GM18951 (cell line): ENCODE measurements around the gene MORN1.
A peak's percentile ranks its signal among the peaks of the same experiment; 100 is the strongest.
"Not testable (repeated sequence)": the region's sequence is repeated elsewhere in the genome, so short reads cannot be mapped to it uniquely, and the experiment has no call there.

ENCODE experiments used
- POLR2A ChIP-seq: IDR thresholded peaks from 4 replicates; pipeline ENCODE4 v1.6.1; 2011; ENCODE audit warnings: mild to moderate bottlenecking; ENCODE audit not compliant: insufficient read length, insufficient read depth; ENCODE audit errors: extremely low read depth
- in situ Hi-C: fragments of 300-500 bp; cut with MboI; formaldehyde crosslinking; loops from one replicate; pipeline ENCODE4 v1.12.0; 2022; ENCODE audit warnings: low sequenced_read_pairs, mixed read lengths, inconsistent platforms; ENCODE audit not compliant: unreplicated experiment

The MORN1 gene

DNA sequence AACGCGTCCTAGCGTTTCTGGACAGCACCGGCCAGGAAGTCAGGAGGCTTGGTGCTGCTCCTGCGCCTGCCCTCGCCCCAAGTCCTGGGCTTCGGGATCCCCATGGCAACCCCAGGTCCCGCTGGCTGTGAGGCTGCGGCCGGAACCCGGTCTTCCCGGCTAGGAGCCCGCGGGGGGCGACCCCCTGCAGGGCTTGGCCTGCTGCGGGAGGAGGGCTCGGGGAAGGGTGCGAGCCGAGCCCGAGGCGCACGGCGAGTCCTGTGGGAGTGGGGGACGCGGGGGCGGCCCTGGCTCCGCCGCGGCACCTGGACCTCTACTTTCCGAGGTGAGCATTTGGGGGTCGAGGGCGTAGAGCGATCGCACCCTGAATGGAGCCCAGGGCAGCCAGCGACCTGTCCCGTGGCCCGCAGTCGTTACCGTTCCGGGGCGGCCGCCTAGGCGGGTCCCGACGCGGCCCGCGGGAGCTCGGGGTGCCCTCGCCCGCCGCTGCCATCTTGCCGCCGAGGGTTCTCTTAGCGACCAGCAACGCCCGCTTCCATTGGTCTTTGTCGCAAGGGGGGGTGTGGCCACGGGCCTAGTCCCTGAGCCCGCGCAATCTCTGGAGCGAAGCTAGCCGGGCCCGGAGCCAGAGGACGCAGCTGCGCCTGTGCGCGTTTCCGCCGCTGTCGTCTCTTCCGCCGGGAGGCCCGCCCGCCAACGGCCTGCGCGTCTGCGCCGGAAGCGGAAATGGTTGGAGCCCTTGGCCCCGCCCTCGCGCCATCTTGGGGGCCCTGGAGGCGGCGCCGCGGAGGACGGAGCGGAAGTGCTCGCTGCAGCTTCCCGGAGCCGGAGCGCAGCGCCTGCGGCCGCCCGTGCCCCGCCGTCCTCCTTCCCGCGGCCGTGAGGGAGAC is at the start of gene MORN1, which contains the start of gene RER1:
TSS of gene MORN1 (minus strand) at position 514 of the 890 bp plus-strand sequence. CDS start at position 493, 21 bp downstream.
TSS of gene RER1 (plus strand) at position 801 of the 890 bp plus-strand sequence. CDS start 3,950 bp downstream, outside the sequence.
- TF ChIP-seq POLR2A = peak; percentile 93
- in situ Hi-C loops = no loop called here

DNA sequence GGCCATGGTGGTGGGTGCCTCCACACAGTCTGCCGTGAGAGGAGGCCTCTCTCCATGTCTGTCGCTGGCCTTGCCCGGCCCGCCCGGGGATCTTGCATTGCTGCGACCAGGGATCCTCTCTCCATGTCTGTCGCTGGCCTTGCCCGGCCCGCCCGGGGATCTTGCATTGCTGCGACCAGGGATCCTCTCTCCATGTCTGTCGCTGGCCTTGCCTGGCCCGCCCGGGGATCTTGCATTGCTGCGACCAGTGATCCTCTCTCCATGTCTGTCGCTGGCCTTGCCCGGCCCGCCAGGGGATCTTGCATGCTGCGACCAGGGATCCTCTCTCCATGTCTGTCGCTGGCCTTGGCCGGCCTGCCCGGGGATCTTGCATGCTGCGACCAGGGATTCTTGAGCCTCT is 49.0 kb upstream of the MORN1 start:
- in situ Hi-C loops = not testable (repeated sequence)

DNA sequence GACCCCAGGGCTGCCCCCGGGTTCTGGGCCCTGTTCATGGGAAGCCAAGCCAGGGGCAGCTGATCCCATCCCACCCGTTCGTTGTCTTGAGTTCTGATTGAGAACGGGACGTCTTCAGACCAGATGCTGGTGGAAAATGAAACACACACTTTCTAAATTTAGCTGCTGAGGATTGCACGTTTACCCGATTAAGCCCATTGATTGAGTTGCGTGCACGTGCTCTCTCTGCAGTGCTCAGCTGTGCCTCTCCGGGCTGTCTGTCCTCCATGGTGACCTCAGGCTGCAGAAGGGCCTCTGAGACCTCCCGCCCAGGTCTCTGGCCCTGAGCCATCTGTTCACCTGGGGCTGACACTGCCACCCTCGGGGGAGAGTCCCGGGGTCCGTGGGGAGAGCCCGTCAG is 48.0 kb upstream of the MORN1 start:
- TF ChIP-seq POLR2A = no peak
- in situ Hi-C loops = no loop called here

DNA sequence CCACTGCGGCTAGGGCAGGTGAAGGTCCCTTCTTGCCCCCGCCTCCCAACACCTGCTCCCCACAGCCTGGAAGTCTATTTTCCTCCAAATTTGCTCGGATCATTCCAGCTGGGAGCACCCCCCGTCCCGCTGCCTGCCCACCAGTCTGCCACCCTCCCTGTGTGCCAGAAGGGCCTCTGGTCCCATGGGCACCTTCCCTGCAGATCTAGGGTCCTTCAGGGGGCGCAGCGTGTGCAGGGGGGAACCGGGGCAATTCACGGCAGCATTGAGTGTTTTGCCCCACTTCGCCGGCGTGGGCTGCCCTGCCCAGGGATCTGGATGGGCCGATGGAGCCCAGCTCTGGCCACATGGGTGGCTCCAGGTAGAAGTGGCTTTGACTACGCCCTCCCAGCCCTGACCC is 47.3 kb upstream of the MORN1 start:
- in situ Hi-C loops = no loop called here
- no peak for TF ChIP-seq POLR2A

DNA sequence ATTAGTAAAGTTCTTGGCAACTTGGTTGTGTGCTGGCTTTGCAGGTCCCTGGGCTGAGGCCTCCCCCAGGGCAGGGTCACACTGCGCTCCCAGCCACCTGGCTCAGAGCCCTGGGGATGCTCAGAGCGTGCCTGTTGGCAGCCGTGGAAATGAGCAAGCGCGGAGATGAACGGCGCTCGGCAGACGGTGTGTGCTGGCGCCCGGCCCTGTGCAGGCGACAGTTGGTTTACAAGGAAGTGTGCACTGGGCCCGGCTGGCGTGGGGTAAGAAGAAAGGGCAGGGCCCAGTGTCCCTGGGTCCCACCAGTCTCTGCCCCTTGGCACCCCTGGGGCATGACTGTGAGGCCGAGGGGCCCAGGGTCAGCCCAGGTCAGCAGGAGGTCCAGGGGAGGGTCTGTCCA is 46.7 kb upstream of the MORN1 start:
- TF ChIP-seq POLR2A = no peak
- in situ Hi-C loops = no loop called here

DNA sequence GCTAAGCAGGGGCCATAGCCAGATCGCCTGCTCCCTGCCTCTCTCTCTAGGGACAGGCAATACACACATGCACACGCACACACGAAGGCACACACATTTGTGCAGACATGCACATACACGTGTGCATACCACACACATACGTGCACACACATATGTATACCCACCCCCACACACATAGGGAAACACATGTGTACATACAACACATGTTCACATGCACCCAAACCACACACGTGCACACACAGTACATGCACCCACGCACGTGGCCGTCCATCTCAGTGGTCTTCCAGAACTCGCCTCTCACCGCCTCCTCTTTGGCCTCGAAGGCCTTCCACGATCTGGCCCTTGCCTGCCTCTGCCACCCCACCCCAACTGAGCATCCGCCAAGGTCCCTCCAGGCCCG is 46.3 kb upstream of the MORN1 start:
- in situ Hi-C loops = no loop called here
- no peak for TF ChIP-seq POLR2A

DNA sequence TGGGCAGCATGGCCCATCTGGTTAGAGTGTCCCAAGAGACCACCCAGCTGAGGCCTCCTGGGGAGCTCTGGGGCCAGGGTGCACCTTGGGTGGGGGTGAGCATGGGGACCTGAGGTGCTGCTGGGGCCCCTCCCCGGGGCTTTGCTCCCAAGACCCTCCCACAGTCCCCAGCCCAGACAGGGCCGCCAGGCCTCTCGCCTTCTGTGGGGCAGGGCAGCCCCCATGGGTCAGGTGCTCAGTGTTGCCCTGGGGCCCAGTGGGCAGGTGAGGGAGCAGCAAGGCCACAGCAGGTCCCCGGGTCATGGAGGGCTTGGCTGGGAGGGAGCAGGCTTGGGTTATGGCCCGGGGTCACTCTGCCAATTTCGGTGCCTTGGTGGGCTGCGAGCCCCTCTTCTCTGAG is 45.5 kb upstream of the MORN1 start:
- in situ Hi-C loops = no loop called here
- TF ChIP-seq POLR2A = no peak

DNA sequence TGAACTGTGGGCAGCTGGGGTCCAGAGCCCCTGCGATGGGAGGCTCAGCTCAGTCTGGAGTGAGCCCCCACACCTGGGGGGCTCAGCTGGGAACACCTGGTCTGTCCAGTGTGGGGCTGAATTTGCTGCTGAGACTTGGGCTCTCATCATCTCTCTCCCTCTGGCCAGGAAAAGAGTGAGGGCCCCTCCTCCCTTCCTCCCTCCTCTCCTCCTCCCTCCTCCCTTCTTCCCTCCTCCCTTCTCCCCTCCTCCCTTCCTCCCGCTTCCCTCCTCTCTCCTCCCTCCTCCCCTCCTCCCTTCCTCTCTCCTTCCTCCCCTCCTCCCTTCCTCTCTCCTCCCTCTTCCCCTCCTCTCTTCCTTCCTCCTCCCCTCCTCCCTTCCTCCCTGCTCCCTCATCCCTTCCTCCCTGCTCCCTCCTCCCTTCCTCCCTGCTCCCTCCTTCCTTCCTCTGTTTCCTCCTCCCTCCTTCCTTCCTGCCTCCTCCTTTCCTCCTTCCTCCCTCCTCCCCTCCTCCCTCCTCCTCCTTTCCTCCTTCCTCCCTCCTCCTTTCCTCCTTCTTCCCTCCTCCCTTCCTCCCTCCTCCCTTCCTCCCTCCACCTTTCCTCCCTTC is 44.5 kb upstream of the MORN1 start:
- TF ChIP-seq POLR2A = no peak
- in situ Hi-C loops = no loop called here

DNA sequence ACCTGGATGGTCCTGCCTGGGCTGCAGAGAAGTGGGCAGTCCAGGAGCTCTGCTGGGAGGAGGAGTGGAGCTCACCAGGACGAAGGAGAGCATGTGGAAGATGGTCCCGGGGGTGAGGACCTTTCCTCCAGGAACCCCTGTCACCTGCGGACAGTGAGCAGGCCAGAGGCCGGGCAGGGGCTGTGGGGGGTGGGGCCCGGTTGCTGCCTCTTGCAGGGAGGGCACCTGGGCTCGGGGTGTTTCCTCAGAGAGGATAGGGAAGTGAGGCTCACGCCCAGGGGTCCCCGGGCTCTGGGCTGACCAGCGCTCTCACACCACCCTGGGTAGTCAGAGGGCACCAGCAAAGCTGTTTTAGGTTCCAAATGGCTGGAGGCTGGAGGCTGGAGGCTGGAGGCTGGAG is 43.7 kb upstream of the MORN1 start:
- TF ChIP-seq POLR2A = no peak
- in situ Hi-C loops = no loop called here

DNA sequence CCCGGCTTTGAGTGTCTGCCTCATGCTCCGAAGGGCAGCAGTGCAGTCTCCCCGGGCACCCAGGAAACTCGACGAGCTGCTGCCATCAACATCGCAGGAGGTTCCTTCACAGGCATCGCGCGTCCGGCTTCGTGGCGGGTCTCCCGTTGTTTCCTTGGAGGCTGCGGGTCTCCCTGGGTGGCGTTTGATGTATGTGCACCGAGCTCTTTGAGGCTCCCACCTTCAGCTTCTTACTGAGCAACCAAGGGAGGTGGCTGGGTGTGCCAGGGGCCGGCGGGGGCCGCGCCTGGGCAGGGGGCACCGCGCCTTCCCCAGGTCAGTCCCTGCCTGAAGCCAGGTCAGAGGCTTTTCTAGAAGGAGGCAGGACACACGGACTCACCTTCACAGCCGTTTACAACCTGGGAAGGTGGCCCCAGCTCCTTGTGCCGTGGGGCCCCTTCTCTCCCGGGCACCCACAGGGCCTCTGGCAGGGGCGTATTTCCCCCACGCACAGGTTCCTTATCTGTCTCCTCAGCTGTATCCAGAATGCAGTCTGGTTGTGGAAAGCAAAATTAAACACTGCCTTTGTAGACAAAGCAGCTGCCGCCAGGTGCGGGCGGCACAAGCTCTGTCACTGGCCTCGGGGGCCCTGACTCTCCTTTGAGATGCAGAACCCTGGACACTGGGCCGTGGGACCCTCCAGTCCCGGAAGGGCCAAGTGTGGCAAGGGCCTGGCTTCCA is 42.7 kb upstream of the MORN1 start:
- TF ChIP-seq POLR2A = no peak
- in situ Hi-C loops = no loop called here

DNA sequence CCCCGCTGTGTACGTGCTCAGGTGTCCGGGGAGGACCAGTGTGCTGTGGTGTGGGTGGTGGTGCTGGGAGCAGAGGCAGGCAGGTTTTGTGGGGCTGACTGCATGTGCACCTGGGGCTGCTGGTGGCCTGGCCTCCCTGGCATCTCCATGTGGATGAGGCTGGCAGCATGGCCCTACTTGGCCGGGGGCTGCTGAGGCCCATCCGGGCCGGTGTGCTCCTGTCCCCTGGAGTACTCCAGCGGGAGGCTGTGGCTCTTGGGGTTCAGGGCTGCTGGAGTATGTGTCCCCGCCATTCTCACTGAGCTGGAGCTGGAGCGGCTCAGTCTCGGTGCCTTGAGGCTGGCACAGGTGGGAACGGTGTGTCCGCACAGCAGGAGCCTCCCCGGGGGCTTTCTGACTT is 41.8 kb upstream of the MORN1 start:
- TF ChIP-seq POLR2A = no peak
- in situ Hi-C loops = no loop called here

DNA sequence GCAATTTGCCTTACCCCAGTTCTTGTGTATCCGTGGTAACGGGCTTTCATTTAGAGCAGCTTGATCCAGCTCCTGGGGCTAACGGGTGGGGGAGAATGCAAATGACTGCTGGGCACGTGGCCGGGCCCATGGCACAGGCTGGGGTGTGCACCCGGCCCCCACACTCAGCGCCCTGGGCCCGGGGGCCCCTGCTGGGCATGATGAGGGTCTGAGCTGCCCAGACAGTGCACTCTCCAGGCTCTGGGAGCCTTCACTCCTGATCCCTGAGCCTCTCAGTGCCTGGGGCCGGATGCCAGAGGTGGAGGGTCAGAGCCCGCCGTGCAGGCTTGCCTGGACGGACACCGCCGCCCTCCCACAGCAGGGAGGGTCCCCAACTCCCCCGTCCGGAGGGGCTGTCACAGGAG is 41.1 kb upstream of the MORN1 start:
- TF ChIP-seq POLR2A = no peak
- in situ Hi-C loops = no loop called here

DNA sequence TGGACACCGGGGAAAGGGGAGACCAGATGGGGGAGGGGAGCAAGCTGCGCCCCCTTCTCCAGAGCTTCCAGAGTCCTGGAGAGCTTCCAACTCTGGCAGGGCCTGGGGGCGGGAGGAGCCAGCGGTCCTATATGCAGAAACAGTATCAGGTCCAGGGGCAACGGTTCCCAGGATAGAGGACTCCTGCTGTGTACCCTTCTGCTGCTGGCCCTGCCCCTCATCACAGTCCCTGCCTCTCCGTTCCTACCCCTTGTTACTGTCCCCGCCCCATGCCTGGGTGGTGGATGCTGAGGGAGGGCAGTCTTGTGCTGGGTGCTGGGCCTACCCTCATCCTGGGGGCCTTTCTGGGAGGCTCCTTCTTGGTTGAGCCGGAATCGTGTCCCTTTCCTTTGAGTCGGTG is 40.2 kb upstream of the MORN1 start:
- TF ChIP-seq POLR2A = no peak
- in situ Hi-C loops = no loop called here
